CD4-positive, alpha-beta memory T cell (primary cell): ENCODE data around the gene G6PC1. TPM values are rescaled to one million over a fixed set of nuclear protein-coding genes. Genes with fewer than 3 reads are reported as not detected.
"Not testable (repeated sequence)": the region's sequence is repeated elsewhere in the genome, so short reads cannot be mapped to it uniquely, and the experiment has no call there.

ENCODE experiments used
- CTCF ChIA-PET: fragments of 350-600 bp; sonication (Branson Sonifier 250); formaldehyde crosslinking; loops from one replicate; lab custom pipeline; 2021; ENCODE audit warnings: inconsistent platforms; ENCODE audit not compliant: partially characterized antibody; lab: Charles Lee
- POLR2A ChIA-PET: fragments of 350-600 bp; sonication (Branson Sonifier 250); formaldehyde crosslinking; loops from one replicate; lab custom pipeline; 2021; ENCODE audit not compliant: partially characterized antibody; lab: Charles Lee
- DNase-seq, 5 donors: peaks; one replicate each; pipeline versions ENCODE4 v3.0.0 to v3.0.0-alpha.2; 2020 to 2022; ENCODE audit warnings: mixed read lengths in 1 of 5
- H3K27ac ChIP-seq: one replicate; pipeline ENCODE4 v1.7.0; 2013; ENCODE audit warnings: low read depth, low read length
- H3K27me3 ChIP-seq: 2 replicates; pipeline ENCODE4 v1.7.0; 2013; ENCODE audit warnings: mild to moderate bottlenecking, low read length, moderate library complexity; ENCODE audit not compliant: insufficient read depth
- H3K36me3 ChIP-seq: 2 replicates; pipeline ENCODE4 v1.7.0; 2013; ENCODE audit warnings: mild to moderate bottlenecking, low read length, moderate library complexity; ENCODE audit not compliant: insufficient read depth
- H3K4me1 ChIP-seq: 2 replicates; pipeline ENCODE4 v1.7.0; 2013; ENCODE audit warnings: mild to moderate bottlenecking, low read length, moderate library complexity; ENCODE audit not compliant: insufficient read depth
- H3K4me3 ChIP-seq, 2 donors: one replicate each; pipeline ENCODE4 v1.7.0; 2013; ENCODE audit warnings: low read length in 2 of 2, mild to moderate bottlenecking in 1 of 2
- H3K9me3 ChIP-seq, 2 donors: one replicate each; pipeline ENCODE4 v1.7.0; 2013; ENCODE audit warnings: low read length in 2 of 2, control low read depth in 1 of 2; ENCODE audit not compliant: control insufficient read depth in 1 of 2
- H3K27ac Mint-ChIP-seq, 7 donors: one replicate each; pipeline ENCODE4 v1.8.0; 2020 to 2021; ENCODE audit warnings: mixed read lengths in 7 of 7, mild to moderate bottlenecking in 6 of 7, inconsistent platforms in 3 of 7, moderate library complexity in 3 of 7
- H3K27me3 Mint-ChIP-seq, 2 donors: one replicate each; pipeline ENCODE4 v1.8.0; 2020 to 2021; ENCODE audit warnings: mixed read lengths in 2 of 2
- H3K36me3 Mint-ChIP-seq, 2 donors: one replicate each; pipeline ENCODE4 v1.8.0; 2020 to 2021; ENCODE audit warnings: mixed read lengths in 2 of 2, inconsistent platforms in 1 of 2, mild to moderate bottlenecking in 1 of 2
- H3K4me1 Mint-ChIP-seq, 4 donors: one replicate each; pipeline ENCODE4 v1.8.0; 2020 to 2021; ENCODE audit warnings: mixed read lengths in 4 of 4, mild to moderate bottlenecking in 1 of 4
- H3K4me3 Mint-ChIP-seq, 8 donors: one replicate each; pipeline ENCODE4 v1.8.0; 2020 to 2021; ENCODE audit warnings: mixed read lengths in 8 of 8, mild to moderate bottlenecking in 7 of 8, moderate library complexity in 6 of 8, inconsistent platforms in 3 of 8
- H3K9me3 Mint-ChIP-seq, 8 donors: one replicate each; pipeline ENCODE4 v1.8.0; 2020 to 2021; ENCODE audit warnings: mixed read lengths in 8 of 8, mild to moderate bottlenecking in 5 of 8, inconsistent platforms in 3 of 8, moderate library complexity in 1 of 8
- intact Hi-C: fragments of 100-400 bp; cut with micrococcal nuclease; formaldehyde crosslinking; loops from one replicate; pipeline ENCODE4 v1.15.1; 2023
- polyA plus RNA-seq, 2 donors: library from polyadenylated mRNA; unstranded; fragments of 300-500 nt; fragmentation: Illumina TruSeq; gene quantifications; one replicate each; pipeline ENCODE4 v1.2.3, GENCODE V29; 2021
- total RNA-seq, 2 experiments: library from RNA; stranded (reverse); gene quantifications; one replicate each; pipeline ENCODE4 v1.2.3, GENCODE V29; 2021

Gene G6PC1
- total and polyA plus RNA-seq, 4 experiments from 2014 or later = not detected

DNA sequence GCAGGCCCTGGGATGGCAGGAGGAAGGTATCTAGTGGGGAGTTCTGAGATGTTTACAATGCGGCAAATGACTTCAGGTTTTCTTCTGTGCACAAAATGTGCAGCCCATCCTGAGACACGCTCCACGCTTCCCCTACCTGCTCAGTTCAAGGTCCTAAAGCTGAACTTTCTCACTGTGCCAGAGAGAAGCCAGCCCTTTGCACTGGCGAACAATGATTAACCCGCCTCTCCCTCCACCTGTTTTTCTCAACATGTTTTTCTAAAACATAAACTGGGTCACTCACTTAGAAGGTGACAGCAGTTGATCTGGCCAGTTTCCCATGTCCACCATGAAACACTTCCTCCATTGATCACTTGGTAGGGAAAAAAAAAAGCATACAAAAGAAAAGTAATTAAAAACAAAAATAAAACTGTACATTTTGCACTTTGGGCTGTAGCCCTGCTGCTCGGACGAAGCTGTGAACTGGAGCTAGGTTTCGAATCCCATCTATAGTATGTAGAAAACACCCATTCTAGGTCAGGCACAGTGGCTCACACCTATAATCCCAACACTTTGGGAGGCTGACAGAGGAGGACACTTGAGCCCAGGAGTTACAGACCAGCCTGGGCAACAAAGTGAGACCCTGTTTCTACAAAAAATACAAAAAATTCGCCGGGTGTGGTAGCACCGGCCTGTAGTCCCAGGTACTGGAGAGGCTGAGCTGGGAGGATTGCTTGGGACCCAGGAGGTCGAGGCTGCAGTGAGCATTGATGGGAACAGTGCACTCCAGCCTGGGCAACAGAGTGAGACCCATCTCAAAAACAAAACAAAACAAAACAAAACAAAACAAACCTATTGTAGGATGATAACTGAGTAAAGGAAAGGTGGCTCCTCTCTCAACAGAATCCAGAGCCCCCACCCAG is 6.1 kb upstream of the G6PC1 start:
- Histone ChIP-seq H3K27me3 (no peaks in the 10 kb centered on the region), H3K4me3 (no peak overlapping the region), H3K36me3 (no peaks in the 10 kb centered on the region), H3K4me1 (no peaks in the 10 kb centered on the region), H3K9me3 (no peaks in the 10 kb centered on the region), H3K27ac (no peak overlapping the region)
- Mint-ChIP-seq H3K36me3 (no peaks in the 10 kb centered on the region), H3K27me3 (peaks cover 4 to 7% of the 10 kb centered on the region in 2 donors), H3K9me3 (no peaks in the 10 kb centered on the region), H3K4me1 (no peaks in the 10 kb centered on the region), H3K27ac (no peak overlapping the region), H3K4me3 (no peak overlapping the region)
- intact Hi-C loops = no loop called here
- ChIA-PET CTCF (no interaction called here), POLR2A (no interaction called here)
- DNase-seq = no peak

DNA sequence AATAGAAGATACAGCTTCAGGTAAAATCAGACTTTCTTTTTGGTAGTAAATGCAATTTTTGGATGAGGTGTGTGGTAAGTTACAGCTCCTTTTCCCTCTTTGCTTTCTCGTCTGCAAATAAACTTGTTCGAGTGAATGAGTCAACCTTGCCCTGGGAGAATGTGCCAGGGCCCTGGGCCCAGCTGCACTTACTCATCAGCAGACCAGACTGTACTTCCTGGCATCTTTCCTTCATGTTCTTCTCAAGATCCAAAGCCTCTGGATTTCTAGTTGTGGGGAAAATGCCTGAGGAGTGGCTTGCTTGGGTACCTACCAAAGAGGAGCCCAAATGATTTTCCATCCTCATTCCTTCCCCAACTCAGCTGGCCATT is 5.4 kb upstream of the G6PC1 start:
- H3K4me3 ChIP-seq = no peak overlapping the region
- no peak overlapping the region for H3K27ac Mint-ChIP-seq
- H3K36me3 ChIP-seq = no peaks in the 10 kb centered on the region
- H3K4me1 Mint-ChIP-seq = no peaks in the 10 kb centered on the region
- no peaks in the 10 kb centered on the region for H3K9me3 ChIP-seq
- H3K4me3 Mint-ChIP-seq = no peak overlapping the region
- H3K27ac ChIP-seq = no peak overlapping the region
- H3K36me3 Mint-ChIP-seq = no peaks in the 10 kb centered on the region
- POLR2A ChIA-PET = no interaction called here
- no peaks in the 10 kb centered on the region for H3K4me1 ChIP-seq
- no peaks in the 10 kb centered on the region for H3K27me3 ChIP-seq
- H3K27me3 Mint-ChIP-seq = peaks cover 4 to 7% of the 10 kb centered on the region in 2 donors
- intact Hi-C loops = no loop called here
- CTCF ChIA-PET = no interaction called here
- no peak for DNase-seq
- H3K9me3 Mint-ChIP-seq = no peaks in the 10 kb centered on the region

DNA sequence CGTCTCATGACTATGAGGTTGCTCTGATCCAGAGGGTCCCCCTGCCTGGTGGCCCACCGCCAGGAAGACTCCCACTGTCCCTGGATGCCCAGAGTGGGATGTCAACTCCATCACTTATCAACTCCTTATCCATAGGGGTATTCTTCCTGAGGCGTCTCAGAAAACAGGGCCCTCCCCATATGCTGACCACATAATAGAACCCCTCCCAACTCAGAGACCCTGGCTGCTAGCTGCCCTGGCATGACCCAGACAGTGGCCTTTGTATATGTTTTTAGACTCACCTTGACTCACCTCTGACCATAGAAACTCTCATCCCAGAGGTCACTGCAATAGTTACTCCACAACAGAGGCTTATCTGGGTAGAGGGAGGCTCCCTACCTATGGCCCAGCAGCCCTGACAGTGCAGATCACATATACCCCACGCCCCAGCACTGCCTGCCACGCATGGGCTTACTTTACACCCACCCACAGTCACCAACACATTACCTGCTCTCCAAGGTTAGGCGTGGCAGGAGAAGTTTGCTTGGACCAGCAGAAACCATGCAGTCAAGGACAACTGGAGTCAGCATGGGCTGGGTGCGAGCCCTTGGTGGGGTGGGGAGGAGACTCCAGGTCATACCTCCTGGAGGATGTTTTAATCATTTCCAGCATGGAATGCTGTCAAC is 2.3 kb upstream of the G6PC1 start:
- Histone ChIP-seq H3K27me3 (no peaks in the 10 kb centered on the region), H3K4me1 (no peaks in the 10 kb centered on the region), H3K4me3 (no peak overlapping the region), H3K27ac (no peak overlapping the region), H3K9me3 (no peaks in the 10 kb centered on the region), H3K36me3 (no peaks in the 10 kb centered on the region)
- H3K4me3 Mint-ChIP-seq = no peak overlapping the region
- H3K27ac Mint-ChIP-seq = no peak overlapping the region
- DNase-seq = no peak
- H3K36me3 Mint-ChIP-seq = no peaks in the 10 kb centered on the region
- CTCF ChIA-PET = no interaction called here
- H3K9me3 Mint-ChIP-seq = no peaks in the 10 kb centered on the region
- intact Hi-C loops = no loop called here
- peaks cover 7% of the 10 kb centered on the region in 2 donors for H3K27me3 Mint-ChIP-seq
- POLR2A ChIA-PET = no interaction called here
- H3K4me1 Mint-ChIP-seq = no peaks in the 10 kb centered on the region

DNA sequence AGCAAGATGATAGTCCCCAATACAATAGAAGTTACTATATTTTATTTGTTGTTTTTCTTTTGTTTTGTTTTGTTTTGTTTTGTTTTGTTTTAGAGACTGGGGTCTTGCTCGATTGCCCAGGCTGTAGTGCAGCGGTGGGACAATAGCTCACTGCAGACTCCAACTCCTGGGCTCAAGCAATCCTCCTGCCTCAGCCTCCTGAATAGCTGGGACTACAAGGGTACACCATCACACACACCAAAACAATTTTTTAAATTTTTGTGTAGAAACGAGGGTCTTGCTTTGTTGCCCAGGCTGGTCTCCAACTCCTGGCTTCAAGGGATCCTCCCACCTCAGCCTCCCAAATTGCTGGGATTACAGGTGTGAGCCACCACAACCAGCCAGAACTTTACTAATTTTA is 618 bp upstream of the G6PC1 start:
- H3K27ac ChIP-seq, H3K4me1 Mint-ChIP-seq, H3K27ac Mint-ChIP-seq, H3K4me3 Mint-ChIP-seq, H3K27me3 ChIP-seq, intact Hi-C loops, CTCF ChIA-PET, H3K9me3 ChIP-seq, H3K36me3 Mint-ChIP-seq, H3K9me3 Mint-ChIP-seq, H3K4me3 ChIP-seq, H3K4me1 ChIP-seq, H3K36me3 ChIP-seq, DNase-seq, POLR2A ChIA-PET: not testable (repeated sequence)
- H3K27me3 Mint-ChIP-seq = peaks cover 4 to 16% of the 10 kb centered on the region in 2 donors

DNA sequence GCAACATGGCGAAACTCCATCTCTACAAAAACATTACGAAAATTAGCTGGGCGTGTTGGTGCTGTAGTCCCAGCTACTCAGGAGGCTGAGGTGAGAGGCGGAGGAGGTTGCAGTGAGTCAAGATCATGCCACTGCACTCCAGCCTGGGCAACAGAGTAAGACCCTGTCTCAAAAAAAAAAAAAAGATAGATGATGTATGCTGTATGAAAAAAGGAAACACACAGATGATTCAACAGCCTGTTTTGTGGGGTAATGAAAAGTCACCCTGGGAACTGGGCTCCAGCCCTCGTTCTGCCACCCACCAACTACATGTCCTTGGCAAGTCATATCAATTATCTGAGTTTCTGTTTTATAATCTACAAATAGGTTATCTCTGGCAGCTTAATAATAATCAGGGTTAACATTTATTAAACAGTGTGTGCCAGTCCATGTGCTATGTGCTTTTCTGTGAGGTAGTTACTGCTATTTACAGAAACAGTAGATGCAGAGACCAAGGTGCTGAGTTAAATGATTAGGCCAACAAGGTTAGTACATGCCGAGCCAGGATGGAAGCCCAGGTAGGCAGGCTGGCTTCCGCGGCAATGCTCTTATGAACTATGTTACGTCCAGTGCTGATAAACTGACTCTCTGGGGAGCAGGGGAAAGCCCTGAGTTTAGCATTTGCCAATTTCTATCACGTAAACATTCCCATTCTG is 1.1 kb downstream of the G6PC1 start:
- Histone ChIP-seq H3K27me3 (peaks cover 4% of the 10 kb centered on the region), H3K9me3 (no peaks in the 10 kb centered on the region), H3K36me3 (no peaks in the 10 kb centered on the region), H3K4me1 (no peaks in the 10 kb centered on the region), H3K4me3 (no peak overlapping the region), H3K27ac (no peak overlapping the region)
- Mint-ChIP-seq H3K36me3 (no peaks in the 10 kb centered on the region), H3K4me1 (no peaks in the 10 kb centered on the region), H3K9me3 (no peaks in the 10 kb centered on the region), H3K27ac (no peak overlapping the region), H3K27me3 (peaks cover 4 to 19% of the 10 kb centered on the region in 2 donors), H3K4me3 (no peak overlapping the region)
- intact Hi-C loops = no loop called here
- CTCF ChIA-PET = no interaction called here
- DNase-seq = no peak
- POLR2A ChIA-PET = no interaction called here

DNA sequence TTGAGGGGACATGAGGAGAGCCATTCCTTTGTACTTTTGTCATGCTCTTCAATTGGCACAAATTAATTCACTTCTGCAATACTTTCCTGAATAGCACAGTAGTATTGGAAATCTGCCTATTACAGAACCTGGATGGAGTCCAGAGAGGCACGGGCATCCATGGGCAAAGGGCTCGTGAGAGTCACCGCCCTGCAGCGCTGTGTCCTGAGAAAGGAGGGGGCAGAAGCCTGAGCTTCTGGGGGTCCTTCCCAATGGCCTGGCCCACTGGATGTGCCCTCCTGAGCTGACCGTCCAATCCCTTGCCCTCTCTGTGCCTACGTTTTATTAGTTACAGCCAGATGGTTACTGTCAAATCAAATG is 3.5 kb downstream of the G6PC1 start:
- DNase-seq = no peak
- Histone ChIP-seq H3K36me3 (no peaks in the 10 kb centered on the region), H3K27ac (no peak overlapping the region), H3K4me1 (no peaks in the 10 kb centered on the region), H3K4me3 (no peak overlapping the region), H3K9me3 (no peaks in the 10 kb centered on the region), H3K27me3 (peaks cover 4% of the 10 kb centered on the region)
- Mint-ChIP-seq H3K27me3 (peaks cover 4 to 22% of the 10 kb centered on the region in 2 donors), H3K9me3 (no peaks in the 10 kb centered on the region), H3K4me3 (no peak overlapping the region), H3K4me1 (no peaks in the 10 kb centered on the region), H3K36me3 (no peaks in the 10 kb centered on the region), H3K27ac (no peak overlapping the region)
- ChIA-PET POLR2A (no interaction called here), CTCF (no interaction called here)
- intact Hi-C loops = no loop called here

DNA sequence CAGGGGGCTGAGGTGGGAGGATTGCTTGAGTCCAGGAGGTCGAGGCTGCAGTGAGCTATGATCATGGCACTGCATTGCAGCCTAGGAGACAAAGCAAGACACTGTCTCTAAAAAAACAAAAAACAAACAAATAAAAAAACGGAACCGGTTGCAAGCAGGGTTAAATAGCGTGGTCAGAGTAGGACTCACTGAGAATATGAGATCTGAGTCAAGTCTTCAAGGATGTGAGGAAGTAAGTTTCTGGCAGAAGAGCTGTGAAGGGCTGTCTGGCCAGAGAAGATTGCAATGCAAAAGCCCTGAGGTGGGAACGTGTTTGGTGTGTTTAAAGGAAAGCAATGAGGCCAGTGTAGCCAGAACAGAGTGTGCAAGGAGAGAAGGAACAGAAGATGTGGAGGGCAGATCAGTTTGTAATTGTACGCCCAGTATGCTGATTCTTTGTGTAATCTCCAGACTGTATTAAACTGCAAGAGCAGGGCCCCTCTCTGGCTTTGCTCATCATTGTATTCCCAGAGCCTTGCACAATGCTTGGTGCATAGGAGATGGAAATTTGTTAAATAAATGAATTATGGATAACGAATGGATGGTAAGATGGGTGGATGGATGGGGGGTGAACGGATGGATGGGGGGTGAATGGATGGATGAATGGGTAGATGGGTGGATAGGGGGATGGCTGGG is 6.3 kb downstream of the G6PC1 start:
- Histone ChIP-seq H3K27ac (no peak overlapping the region), H3K9me3 (no peaks in the 10 kb centered on the region), H3K27me3 (peaks cover 4% of the 10 kb centered on the region), H3K4me1 (no peaks in the 10 kb centered on the region), H3K36me3 (no peaks in the 10 kb centered on the region), H3K4me3 (no peak overlapping the region)
- H3K27me3 Mint-ChIP-seq = peaks cover 8 to 25% of the 10 kb centered on the region in 2 donors
- POLR2A ChIA-PET = no interaction called here
- DNase-seq = no peak
- H3K27ac Mint-ChIP-seq = no peak overlapping the region
- H3K9me3 Mint-ChIP-seq = no peaks in the 10 kb centered on the region
- no peaks in the 10 kb centered on the region for H3K36me3 Mint-ChIP-seq
- H3K4me3 Mint-ChIP-seq = no peak overlapping the region
- intact Hi-C loops = no loop called here
- H3K4me1 Mint-ChIP-seq = no peaks in the 10 kb centered on the region
- CTCF ChIA-PET = no interaction called here
